Heart right ventricle (tissue), 16 donors: ENCODE results near the gene TMTC2. TPM values are rescaled to one million over a fixed set of nuclear protein-coding genes. Genes with fewer than 3 reads are reported as not detected.

ENCODE experiments used
- ATAC-seq, 8 donors: fragments of 200-7000 bp; cut with Tn5 transposase; one replicate each; pipeline ENCODE4 v1.9.1; 2020; ENCODE audit warnings: mild to moderate bottlenecking in 8 of 8, moderate library complexity in 8 of 8, moderate number of reproducible peaks in 1 of 8
- DNase-seq, 2 donors: peaks; one replicate each; pipeline ENCODE4 v3.0.0-alpha.2; 2020
- H3K27ac ChIP-seq, 10 donors: fragments of 200-600 bp; sonication (generic) in 2 of 10; one replicate each; pipeline versions ENCODE4 v1.5.0 to v1.8.0; 2020 to 2022; ENCODE audit warnings: mild to moderate bottlenecking in 3 of 10
- H3K27me3 ChIP-seq, 7 donors: fragments of 200-600 bp; one replicate each; pipeline ENCODE4 v1.8.0; 2021 to 2022; ENCODE audit warnings: mild to moderate bottlenecking in 2 of 7
- H3K36me3 ChIP-seq, 9 donors: fragments of 200-600 bp; sonication (generic) in 1 of 9; one replicate each; pipeline versions ENCODE4 v1.5.0 to v1.8.0; 2020 to 2022; ENCODE audit warnings: mild to moderate bottlenecking in 2 of 9
- H3K4me1 ChIP-seq, 9 donors: fragments of 200-600 bp; sonication (generic) in 1 of 9; one replicate each; pipeline versions ENCODE4 v1.5.0 to v1.8.0; 2020 to 2022; ENCODE audit warnings: mild to moderate bottlenecking in 4 of 9
- H3K4me3 ChIP-seq, 10 donors: fragments of 200-600 bp; sonication (generic) in 2 of 10; one replicate each; pipeline versions ENCODE4 v1.5.0 to v1.8.0; 2020 to 2022; ENCODE audit warnings: mild to moderate bottlenecking in 7 of 10, moderate library complexity in 2 of 10
- H3K9me3 ChIP-seq, 11 donors: fragments of 200-600 bp in 10 of 11; sonication (generic) in 2 of 11; one replicate each; pipeline versions ENCODE4 v1.5.0 to v1.8.0; 2013 to 2022; ENCODE audit warnings: mild to moderate bottlenecking in 2 of 11, control low read depth in 1 of 11, moderate library complexity in 1 of 11
- CTCF ChIP-seq, 9 donors: fragments of 200-600 bp; sonication (generic) in 2 of 9; IDR thresholded peaks; one replicate each; pipeline versions ENCODE4 v1.5.0 to v1.8.0; 2021 to 2022; ENCODE audit warnings: antibody characterized with exemption in 9 of 9, mild to moderate bottlenecking in 5 of 9, moderate library complexity in 1 of 9
- WGBS, 2 donors: extraction: QIAGEN DNeasy Blood & Tissue Kit; methylation state at CpG; one replicate each; pipeline ENCODE4 v1.1.7; 2013; ENCODE audit warnings: inconsistent platforms in 1 of 2; 5-methylcytosine and 5-hydroxymethylcytosine counted together
- intact Hi-C, 10 donors: fragments of 100-400 bp; cut with DNase I; formaldehyde crosslinking; loops; one replicate each; pipeline versions ENCODE4 v1.11.1 to v1.14.2; 2022
- polyA plus RNA-seq, 2 donors: library from polyadenylated mRNA; stranded (reverse); fragments of 200-250 nt; gene quantifications; one replicate each; pipeline ENCODE4 v1.2.3, GENCODE V29; 2013
- total RNA-seq, 10 donors: library from RNA; stranded (reverse); fragmentation: NEBNext Ultra II Directional in 3 of 10; extraction: Animal tissue kit (Norgen Biotek cat#: 25700) in 3 of 10; gene quantifications; one replicate each; pipeline versions ENCODE4 v1.2.1 to v1.2.4, GENCODE V29; 2021 to 2023
- donor health status: Arrhythmogenic right ventricular cardiomyopathy.
- donor health status: ischemic (EF 13 %, LVEDD 7.1; RV severe dilation, severe dysfunction).
- donor health status: healthy with polysubstance abuse.
- donor health status: DM: no; HTN: yes; CAD: no.
- donor health status: DM: no; HTN: no; CAD: no.
- donor health status: ischemic (EF 25% LVEDD 6.9; RV normal size, moderate dysfunction).
- donor health status: ischemic (EF 25% LVEDD 5.7; RV mildly dilated, moderate dysfunction).
- donor health status: healthy.
- donor health status: DM: yes; HTN: yes; CAD: no.
- donor health status: Ischemic cardiomyopathy.
- donor health status: ischemic (EF 35%, LVEDD 5.7; RV mildly dilated, moderate dysfunction).
- donor health status: nonischemic (EF 11% LVEDD 7.7; RV severe dilation, severe dysfunction).
- donor health status: DM: yes; HTN: yes; CAD: no.
- donor health status: PGD.
- donor health status: ischemic (EF 29% LVEDD 5.4; RV normal size, mild dysfunction).
- donor health status: nonischemic (EF 23%, LVEDD 6.1; RV moderate dilation, normal function).

Gene TMTC2
- total and polyA plus RNA-seq, 12 donors: 1.6 to 4.4 (median 2.6) TPM

- H3K27ac ChIP-seq: no peak overlapping the region
- H3K4me1 ChIP-seq: no peaks in the 10 kb centered on the region
- no peaks in the 10 kb centered on the region for H3K27me3 ChIP-seq
- peaks cover 0 to 11% (median 0%) of the 10 kb centered on the region in 11 donors for H3K9me3 ChIP-seq
- H3K36me3 ChIP-seq: no peaks in the 10 kb centered on the region
- DNase-seq (no peak), ATAC-seq (no peak)
- intact Hi-C loops: no loop called here
- TF ChIP-seq CTCF (IDR thresholded peaks at IDR 0.05): no peak
- no peak overlapping the region for H3K4me3 ChIP-seq
These were observed 493.3 kb downstream of the TMTC2 start for GRCh38 chr12:83179999-83180398.

GRCh38 chr12:83181074-83181473, 494.4 kb downstream of the TMTC2 start:
- intact Hi-C loops: no loop called here
- DNase-seq: no peak
- WGBS, 2 donors: 95 to 98% methylated on average over 1 of the region's 1 CpG

GRCh38 chr12:83183132-83183531, 496.4 kb downstream of the TMTC2 start:
- intact Hi-C loops: no loop called here
- DNase-seq: no peak
- Histone ChIP-seq H3K4me1 (peaks cover 0 to 5% (median 0%) of the 10 kb centered on the region in 9 donors), H3K9me3 (peaks cover 0 to 11% (median 0%) of the 10 kb centered on the region in 11 donors), H3K27me3 (no peaks in the 10 kb centered on the region), H3K36me3 (no peaks in the 10 kb centered on the region), H3K4me3 (no peak overlapping the region), H3K27ac (no peak overlapping the region)
- ATAC-seq: peak in 1 of 8 donors; percentile 75
- no peak for TF ChIP-seq CTCF (IDR thresholded peaks at IDR 0.05)

More at GRCh38 chr12:83181074-83181473, 494.4 kb downstream of the TMTC2 start:
- no peak for ATAC-seq
- no peaks in the 10 kb centered on the region for H3K4me1 ChIP-seq
- no peaks in the 10 kb centered on the region for H3K36me3 ChIP-seq
- H3K9me3 ChIP-seq: peaks cover 0 to 11% (median 0%) of the 10 kb centered on the region in 11 donors
- H3K27me3 ChIP-seq: no peaks in the 10 kb centered on the region
- no peak for TF ChIP-seq CTCF (IDR thresholded peaks at IDR 0.05)
- no peak overlapping the region for H3K4me3 ChIP-seq
- H3K27ac ChIP-seq: no peak overlapping the region
